NCI-H82 treated with DMSO at 0.1 percent for 48 hours (cell line): ENCODE data around the gene RIPK3.
A peak's percentile ranks its signal among the peaks of the same experiment; 100 is the strongest.
"Not testable (repeated sequence)": the region's sequence is repeated elsewhere in the genome, so short reads cannot be mapped to it uniquely, and the experiment has no call there.

Experiments used
- DNase-seq: peaks from one replicate; lab custom pipeline; 2025; ENCODE audit not compliant: unreplicated experiment; lab: John Stamatoyannopoulos, UW

The RIPK3 gene

DNA sequence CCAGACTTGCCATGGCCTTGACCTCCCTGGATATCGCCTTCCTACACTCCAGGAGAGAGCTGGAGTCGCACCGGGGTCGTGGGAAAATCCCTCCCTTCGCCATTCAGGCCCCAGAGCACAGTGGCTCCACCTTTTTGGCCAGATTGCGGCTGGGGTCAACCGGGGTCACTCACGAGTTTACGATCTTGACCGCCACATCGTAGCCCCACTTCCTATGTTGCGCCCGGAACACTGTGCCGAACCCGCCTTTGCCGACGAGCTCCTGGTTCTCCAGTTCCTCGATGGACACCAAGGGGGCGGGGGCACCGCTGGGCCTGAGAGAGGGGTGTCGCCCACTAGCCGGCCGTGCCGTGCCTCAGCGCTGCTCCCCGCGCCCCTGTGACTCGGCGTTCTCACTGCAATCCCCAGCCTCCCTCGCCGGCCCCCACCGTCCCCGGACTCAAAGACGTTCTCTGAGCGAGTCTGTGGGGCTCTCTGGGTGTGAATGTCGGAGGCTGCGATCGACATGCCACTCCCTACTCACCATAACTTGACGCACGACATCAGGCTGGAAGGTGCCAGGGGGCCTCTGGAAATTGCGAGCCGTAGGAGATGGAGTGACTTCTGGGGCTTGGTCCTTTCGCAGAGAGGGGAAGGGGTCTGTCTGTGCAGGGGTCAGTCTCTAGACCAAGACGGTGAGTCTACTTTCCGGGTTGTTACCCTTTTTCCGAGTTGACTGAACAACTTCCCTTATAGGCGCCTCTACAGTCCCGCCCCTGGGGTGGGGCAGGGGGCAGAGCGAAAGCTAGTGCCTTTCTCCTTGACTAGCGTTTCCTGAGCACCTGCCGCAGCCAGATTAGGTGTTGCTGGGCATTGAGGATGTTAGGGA is at the start of gene RIPK3:
TSS of gene RIPK3 (minus strand) at position 708 of the 868 bp plus-strand sequence. CDS start at position 543, 165 bp downstream.
- DNase-seq, result no peak

DNA sequence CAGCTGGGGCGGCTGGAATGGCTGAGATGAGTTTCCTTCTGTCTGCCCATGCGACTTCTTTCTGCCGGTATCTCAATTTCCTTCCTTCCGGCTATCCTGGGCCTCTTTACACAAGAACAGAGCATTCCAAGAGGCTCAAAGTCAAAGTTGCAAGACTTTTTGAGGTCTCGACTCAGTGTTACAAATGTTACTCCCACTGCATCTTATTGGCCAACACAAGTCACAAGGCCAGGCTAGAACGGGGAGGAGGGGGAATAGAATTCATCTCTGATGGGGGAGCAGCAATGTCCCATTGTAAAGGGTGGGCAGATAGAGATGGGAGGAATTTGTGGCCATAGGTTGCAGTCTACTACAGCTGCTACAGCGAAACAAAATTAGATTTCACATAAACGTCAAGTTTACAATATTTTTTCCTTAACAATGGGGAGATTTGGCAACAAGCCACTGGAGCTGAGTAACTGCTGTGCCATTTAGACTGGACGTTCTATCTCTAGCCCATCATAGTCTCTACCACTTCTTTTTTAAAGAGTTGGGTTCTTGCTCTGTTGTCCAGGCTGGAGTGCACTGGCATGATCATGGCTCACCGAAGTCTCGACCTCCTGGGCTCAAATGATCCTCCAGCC is 49.5 kb upstream of the RIPK3 start:
- DNase-seq, result no peak

DNA sequence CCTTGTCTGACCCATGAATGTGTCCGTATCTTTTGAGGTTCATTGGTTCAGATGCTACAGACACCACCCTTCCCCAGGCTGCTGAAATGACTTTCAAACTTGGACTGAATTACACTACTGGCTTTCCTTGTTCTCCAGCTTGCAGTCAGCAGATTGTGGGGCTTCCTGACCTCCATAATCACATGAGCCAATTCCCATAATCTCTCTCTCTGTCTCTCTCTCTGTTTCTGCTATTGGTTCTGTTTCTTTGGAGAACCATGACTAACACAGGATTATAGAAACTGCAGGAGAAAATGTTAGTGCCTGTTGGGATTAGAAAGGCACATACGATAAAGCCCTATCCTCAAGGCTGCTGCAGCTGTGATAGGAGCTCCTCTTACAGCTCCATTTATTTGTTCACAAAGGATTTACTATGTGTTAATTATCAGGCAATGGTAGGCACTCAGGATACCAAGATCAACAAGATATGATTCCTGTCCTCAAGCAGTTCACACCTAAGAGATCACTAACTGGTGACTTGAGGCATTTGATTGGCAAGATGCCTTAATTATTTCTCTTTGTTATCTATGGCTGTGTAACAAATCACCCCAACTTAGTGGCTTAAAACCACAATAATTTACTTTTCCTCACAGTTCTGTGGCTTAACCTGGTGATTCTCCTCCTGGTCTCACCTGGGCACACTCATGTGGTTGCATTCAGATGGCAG is 48.8 kb upstream of the RIPK3 start:
- peak; percentile 83 for DNase-seq

DNA sequence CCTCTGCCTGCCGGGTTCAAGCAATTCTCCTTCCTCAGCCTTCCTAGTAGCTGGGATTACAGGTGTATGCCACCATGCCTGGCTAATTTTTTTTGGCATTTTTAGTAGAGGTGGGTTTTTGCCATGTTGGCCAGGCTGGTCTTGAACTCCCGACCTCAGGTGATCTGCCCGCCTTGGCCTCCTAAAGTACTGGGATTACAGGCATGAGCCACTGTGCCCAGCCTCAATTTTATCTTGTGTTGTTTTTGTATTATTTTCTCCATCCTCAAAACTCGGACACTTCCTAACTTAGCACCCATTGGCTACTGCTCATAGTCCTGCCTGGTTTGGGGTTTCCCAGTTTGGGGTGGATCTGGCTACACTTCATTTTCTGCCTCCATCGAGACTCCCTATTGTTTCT is 47.8 kb upstream of the RIPK3 start:
- DNase-seq, result not testable (repeated sequence)

DNA sequence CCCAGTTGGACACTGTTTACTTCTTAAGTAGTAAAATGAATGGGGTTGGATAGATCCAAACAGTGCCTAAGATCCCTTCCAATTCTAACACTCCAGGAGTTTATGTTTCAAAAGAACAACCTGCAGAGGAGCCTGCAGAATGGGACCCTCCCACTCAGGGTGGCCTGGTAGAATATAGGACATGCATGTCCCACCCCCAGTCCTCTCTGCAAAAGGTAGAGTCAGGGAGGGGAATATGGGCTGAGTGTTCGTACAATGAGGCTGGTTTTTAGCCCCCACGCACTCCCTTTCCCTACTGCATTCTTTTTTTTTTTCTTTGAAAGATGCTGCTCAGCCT is 47.2 kb upstream of the RIPK3 start:
- DNase-seq, result no peak

DNA sequence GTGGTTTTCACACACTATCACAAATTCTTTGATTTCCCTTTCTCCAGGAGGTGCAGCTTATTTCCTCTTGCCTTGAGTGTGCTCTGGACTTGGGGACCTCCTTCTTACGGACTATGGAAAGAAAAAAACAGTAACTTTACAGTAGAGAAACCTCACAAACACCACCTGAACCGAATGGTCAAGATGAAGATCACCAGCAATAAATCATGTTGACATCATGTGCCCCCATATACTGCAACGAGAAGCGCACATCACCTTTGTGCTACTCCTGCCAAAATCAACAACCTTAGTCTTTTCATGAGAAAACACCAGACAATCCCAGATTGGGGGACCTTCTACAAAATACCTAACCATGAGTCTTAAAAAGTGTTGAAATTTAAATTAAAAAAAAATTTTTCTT is 45.7 kb upstream of the RIPK3 start:
- DNase-seq, result no peak

DNA sequence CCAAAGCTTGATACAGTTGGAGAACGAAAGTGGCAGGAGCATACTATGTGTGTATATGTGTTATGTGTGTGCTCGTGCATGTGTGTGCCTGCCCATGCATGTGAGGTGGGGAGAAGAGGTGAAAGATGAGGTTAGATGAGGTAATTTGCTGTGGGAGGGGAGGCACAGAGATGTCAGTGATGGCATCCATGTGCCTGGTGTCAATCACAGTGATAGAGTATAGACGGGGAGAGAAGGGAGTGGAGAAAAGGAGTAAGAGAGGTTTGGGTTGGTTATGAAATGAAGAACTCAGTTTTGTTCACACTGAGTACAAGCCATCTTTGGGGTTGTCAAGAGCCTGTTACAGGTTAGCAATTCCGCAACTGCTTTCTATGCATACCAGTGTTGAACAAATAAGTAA is 44.4 kb upstream of the RIPK3 start:
- no peak for DNase-seq

DNA sequence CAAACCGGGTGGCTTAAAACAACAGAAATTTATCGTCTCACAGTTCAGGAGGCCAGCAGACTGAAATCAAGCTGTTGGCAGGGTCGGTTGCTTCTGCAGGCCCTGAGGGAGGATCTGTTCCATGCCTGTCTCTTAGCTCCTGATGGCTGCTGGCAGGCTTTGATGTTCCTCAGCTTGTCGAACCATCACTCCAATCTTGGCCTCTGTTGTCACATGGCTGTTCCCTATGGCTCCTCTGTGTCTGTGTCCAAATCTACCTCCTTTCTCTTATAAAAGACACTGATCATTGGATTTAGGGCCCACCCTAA is 42.2 kb upstream of the RIPK3 start:
- no peak for DNase-seq

DNA sequence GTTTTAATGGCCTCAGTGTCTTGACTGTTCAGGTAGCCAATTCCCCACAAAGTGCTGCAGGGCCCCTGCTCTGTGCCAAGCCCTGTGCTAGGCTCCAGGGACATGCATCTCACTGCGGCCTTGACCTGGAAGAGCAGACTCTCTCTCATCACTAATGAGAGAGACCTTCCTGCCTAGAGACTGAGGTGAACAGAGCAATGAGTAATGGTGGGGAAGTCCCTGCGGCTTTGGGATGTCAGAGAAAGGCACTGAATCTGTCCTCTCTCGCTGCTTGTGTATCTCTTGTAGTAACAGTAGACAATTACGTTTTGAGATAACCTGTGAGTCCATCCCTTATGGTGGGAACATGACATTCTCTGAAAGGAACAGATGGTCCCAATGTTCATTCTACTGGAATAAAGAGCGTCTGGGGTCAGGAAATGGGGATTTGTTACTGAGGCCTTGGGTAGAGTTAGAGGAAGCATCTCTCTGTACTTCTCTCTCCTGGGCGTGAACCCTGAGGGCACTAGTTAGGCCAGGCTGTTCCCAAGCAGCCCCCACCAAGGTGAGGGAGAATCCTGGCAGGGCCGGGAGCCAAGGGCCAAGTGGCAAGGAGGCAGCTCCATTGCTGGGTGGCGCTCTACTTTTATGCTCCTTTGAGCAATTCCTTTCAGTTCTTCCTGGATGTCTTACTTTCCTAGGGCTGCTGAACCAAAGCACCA is 41.7 kb upstream of the RIPK3 start:
- no peak for DNase-seq

DNA sequence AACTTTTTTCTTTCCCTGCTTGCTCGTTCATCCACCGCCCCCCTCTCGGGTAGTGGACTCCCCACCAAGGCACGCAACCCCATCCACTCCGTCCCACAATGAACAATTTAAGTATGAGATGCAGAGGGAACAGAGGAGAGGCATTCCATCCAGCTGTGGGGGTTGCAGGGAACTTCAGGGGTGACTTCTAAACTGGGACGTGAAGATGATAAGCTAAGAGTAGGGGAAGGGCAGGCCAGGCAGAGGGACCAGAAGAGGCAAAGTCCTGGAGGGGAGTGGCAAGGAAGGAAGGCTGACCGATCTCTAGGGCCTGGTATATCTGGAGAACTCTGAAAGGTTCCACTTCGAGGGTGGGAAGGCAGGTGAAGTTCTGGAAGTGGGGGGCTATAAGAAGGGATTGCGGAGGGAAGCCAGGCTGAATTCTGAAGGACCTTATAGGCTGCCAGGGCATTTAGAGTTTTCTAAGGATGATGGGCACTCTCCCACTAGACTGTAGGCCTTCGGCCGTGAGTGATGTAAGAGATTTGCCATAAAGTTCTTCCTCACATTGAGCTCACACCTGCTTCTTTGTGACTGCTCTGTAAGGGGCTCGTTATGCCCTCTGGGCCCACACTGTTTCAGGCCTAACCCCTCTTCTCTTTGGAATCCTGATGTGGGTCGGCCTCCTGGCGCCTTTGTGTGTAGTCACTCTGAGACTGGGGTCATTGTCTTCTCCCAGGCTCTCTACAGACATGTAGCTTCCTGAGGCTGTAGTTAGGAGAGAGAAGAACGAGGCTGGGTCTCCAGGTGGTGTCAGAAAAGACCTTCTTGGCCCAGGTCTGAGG is 40.3 kb upstream of the RIPK3 start:
- DNase-seq, result no peak

DNA sequence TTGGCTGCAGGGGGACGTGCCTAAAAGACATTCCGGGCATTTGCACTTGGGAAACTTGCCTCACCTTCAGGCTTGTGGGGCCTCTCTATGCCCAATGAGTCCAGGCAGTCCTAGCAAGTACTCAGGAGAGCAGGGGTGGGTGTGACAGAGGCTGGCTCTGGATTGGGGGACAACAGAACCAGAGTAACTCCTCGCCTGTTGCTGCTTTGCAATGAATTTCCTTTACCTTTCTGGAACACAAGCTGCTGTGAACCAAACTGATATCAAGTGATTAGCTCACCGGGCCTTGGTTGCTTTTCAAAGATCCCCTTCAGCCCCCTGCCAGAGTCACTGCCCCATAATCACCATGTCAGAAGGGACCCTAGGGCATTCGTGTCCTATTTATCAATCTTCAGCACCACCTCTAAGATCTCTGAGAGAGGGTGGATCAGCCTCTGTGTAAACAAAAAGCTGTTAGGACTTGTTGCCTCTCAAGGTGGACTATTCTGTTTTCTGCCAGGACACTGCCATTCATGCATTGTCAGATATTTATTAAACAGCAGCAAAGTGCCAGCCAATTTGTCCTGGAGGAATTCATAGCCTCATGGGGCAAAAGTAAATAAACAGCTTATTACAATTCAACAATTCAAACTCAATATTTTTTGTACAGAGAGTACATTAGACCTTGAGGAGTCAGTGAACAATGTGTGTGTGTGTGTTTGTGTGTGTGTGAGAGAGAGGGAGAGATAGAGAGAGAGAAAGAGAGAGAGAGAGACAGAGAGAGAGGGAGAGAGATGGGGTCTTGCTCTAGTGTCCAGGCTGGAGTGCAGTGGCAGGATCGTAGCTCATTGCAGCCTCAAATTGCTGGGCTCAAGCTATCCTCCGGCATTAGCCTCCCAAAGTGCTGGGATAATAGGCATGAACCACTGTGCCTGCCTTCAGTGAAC is 39.5 kb upstream of the RIPK3 start:
- no peak for DNase-seq

DNA sequence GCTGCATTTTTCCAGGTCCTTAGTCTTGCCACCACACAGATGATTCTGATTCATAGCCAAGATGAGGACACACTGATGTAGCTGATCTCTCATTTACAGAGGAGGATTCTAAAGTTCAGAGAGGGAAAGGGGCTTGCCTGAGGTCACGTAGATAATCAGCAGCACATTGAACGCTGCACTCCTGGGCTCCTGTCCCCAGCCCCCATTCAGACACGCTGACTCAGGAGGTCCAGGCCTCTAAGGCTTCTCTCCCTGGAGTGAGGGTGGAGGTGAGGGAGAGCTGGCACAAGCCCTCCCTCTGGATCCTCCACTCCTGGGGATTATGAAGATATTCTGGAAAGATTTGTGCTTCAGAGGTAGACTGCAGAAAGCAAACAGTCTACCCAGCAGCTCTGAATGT is 38.5 kb upstream of the RIPK3 start:
- no peak for DNase-seq

DNA sequence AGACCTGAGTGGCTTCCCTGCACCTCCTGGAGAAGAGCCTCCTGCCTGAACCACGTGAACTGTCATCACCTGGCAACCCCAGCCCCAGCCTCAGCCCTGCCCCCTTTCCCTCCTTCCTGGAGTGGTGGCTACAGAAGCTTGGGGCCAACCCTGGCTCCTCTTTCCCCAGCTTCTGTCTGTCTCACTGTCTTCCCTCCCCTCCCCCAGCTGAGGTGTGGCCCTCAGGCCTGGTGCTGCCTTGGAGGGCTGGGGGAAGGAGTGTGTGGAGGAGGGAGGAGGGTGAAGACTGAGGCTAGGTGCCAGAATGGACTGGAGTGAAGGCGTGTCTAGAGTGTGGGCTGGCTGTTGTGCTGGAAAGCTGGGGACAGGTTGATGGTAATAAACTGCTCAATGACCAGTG is 37.9 kb upstream of the RIPK3 start:
- no peak for DNase-seq

DNA sequence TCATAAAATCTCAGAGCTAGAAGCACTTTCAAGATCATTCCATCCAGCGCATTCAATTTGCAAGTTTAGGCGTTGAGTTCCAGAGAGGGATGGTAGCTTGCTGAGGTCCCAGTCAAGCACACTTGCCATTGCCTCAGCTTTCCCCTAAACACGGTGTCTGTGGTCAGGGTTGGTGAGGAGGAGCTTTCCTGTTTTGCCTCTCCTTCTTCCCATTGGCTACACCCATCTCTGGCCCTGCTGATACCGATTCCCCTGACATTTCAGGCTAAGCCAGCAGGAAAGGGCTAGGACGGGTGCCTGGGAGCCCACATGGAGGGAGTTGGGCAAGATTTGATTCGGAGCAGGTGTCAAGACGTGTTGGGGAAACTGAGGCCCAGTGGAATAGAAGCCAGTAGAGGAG is 37.3 kb upstream of the RIPK3 start:
- DNase-seq, result no peak

DNA sequence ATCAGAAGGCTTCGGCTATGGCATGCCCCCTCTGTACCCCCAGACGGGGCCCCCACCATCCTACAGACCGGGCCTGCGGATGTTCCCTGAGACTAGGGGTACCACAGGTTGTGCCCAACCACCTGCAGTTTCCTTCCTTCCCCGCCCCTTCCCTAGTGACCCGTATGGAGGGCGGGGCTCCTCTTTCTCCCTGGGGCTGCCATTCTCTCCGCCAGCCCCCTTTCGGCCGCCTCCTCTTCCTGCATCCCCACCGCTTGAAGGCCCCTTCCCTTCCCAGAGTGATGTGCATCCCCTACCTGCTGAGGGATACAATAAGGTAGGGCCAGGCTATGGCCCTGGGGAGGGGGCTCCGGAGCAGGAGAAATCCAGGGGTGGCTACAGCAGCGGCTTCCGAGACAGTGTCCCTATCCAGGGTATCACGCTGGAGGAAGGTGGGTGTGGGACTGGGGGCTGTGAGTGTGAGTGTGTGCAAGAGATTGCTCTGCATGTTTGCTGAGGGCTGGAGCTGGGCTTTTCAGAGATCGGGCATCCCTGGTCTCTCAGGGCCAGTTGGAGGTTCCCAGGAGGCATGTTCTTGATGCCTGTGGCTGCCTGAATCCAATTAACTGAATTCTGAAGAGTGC is 36.8 kb upstream of the RIPK3 start:
- no peak for DNase-seq

DNA sequence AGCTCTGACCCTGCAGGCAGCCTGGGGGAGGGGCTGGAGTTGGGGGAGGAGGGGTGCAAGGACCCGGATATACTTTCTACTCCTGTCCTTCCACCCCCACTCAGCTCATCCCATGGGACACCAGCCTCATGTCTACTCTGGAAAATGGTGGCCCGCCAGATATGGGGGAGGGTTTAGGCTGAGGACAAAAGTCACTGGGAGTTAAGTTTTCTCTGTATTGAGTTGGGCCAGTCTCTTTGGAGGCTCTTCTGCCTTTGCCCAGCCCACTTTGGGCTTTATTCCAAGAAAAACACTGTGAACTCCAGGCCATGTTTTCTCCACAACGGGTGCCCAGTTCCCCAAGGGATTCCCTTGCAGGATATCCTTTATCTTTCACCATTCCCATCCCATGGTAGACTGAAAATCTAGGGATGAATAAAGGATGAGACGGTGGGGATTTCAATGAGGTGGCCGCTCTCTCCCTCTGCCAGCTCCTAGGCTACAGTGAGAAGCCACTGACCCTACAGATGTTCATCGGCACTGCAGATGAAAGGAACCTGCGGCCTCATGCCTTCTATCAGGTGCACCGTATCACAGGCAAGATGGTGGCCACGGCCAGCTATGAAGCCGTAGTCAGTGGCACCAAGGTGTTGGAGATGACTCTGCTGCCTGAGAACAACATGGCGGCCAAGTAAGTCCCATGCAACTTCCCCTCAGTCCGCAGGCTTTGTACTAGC is 33.1 kb upstream of the RIPK3 start:
- no peak for DNase-seq

DNA sequence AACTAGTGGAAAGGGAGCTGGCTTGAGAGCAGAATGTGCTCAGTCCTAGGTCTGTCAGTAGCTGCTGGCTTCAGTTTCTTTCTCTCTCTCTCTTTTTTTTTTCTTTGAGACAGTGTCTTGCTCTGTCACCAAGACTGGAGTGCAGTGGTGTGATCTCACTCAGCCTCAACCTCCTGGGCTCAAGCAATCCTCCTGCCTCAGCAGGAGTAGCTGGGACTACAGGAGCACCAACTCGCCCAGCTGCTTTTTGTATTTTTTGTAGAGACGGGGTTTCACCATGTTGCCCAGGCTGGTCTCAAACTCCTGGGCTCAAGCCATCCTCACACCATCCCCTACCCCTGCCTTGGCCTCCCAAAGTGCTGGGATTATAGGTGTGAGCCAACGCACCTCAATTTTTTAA is 31.8 kb upstream of the RIPK3 start:
- not testable (repeated sequence) for DNase-seq

DNA sequence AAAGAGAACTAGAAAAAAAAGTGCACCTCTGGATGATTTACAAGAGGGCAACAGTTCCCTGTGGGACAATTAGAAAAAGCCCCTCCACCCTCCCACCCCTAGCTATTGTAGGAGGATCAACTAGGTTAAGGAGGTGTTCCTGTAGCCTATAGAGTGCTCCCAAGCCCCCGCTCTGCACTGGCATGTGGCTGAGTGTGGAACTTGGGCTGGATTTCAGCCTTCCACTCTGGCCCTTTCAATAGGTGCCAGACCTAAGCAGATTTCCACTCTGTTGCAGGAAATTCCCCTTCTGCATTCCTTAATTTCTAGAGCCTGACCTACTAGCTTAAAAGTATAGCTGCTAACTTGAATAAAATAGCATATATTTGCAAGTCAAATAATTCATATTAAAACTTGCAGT is 31.0 kb upstream of the RIPK3 start:
- no peak for DNase-seq
